H1 (cell line): ENCODE data around the gene RCBTB2. TPM values are rescaled to one million over a fixed set of nuclear protein-coding genes. Genes with fewer than 3 reads are reported as not detected.

Experiments used
- CTCF ChIA-PET: fragments of 300-600 bp; sonication (Branson Sonifier 250); formaldehyde crosslinking; loops from one replicate; lab custom pipeline; 2021; ENCODE audit not compliant: partially characterized antibody; lab: Charles Lee
- POLR2A ChIA-PET: fragments of 300-600 bp; sonication (Branson Sonifier 250); formaldehyde crosslinking; loops from one replicate; lab custom pipeline; 2021; ENCODE audit warnings: inconsistent platforms; ENCODE audit not compliant: partially characterized antibody; lab: Charles Lee
- DNase-seq, 2 experiments: peaks; one replicate each; pipeline versions ENCODE4 v3.0.0 to v3.0.0-alpha.2; 2010 to 2022; ENCODE audit warnings: low spot score in 2 of 2, low read depth in 1 of 2, mixed read lengths in 1 of 2
- FAIRE-seq: peaks from 2 replicates; lab custom pipeline; 2011; peaks lifted over from hg19 to GRCh38; lab: Jason Lieb, UNC
- H2AFZ ChIP-seq: 2 replicates; pipeline ENCODE4 v1.8.1; 2012; ENCODE audit warnings: low read length, inconsistent platforms
- H2AK5ac ChIP-seq: 2 replicates; pipeline ENCODE4 v1.6.1; 2013; ENCODE audit warnings: low read depth, low read length
- H2BK120ac ChIP-seq: replicated peaks from 2 replicates; pipeline ENCODE3; 2013; ENCODE audit warnings: low read depth, low read length, inconsistent platforms
- H2BK12ac ChIP-seq: 2 replicates; pipeline ENCODE4 v1.6.1; 2013; ENCODE audit warnings: low read depth, low read length
- H2BK15ac ChIP-seq: 2 replicates; pipeline ENCODE4 v1.6.1; 2013; ENCODE audit warnings: low read length
- H2BK20ac ChIP-seq: 2 replicates; pipeline ENCODE4 v1.6.1; 2013; ENCODE audit warnings: low read length
- H2BK5ac ChIP-seq: 2 replicates; pipeline ENCODE4 v1.6.1; 2013; ENCODE audit warnings: low read depth, low read length
- H3K14ac ChIP-seq: 2 replicates; pipeline ENCODE4 v1.6.1; 2013; ENCODE audit warnings: inconsistent platforms; ENCODE audit not compliant: insufficient read length
- H3K18ac ChIP-seq: 2 replicates; pipeline ENCODE4 v1.6.1; 2013; ENCODE audit warnings: low read length; ENCODE audit errors: extremely low read depth
- H3K23ac ChIP-seq: 2 replicates; pipeline ENCODE4 v1.6.1; 2013; ENCODE audit warnings: inconsistent platforms; ENCODE audit not compliant: insufficient read length
- H3K23me2 ChIP-seq: 2 replicates; pipeline ENCODE4 v1.6.1; 2013; ENCODE audit warnings: low read depth, low read length
- H3K27ac ChIP-seq: 2 replicates; pipeline ENCODE4 v1.6.1; 2011; ENCODE audit warnings: low read depth, low read length, inconsistent platforms
- H3K27me3 ChIP-seq, 4 experiments: replicated peaks in 1 of 4; 1 replicate in 1 of 4; 2 replicates in 3 of 4; pipeline versions ENCODE4 v1.6.1 to v1.8.1; 2011 to 2013; ENCODE audit warnings: low read length in 3 of 4, mild to moderate bottlenecking in 3 of 4, inconsistent platforms in 2 of 4, mixed read lengths in 2 of 4, moderate library complexity in 1 of 4; ENCODE audit not compliant: control insufficient read depth in 3 of 4, insufficient read depth in 3 of 4; ENCODE audit errors: extremely low read depth in 1 of 4
- H3K36me3 ChIP-seq, 4 experiments: 2 replicates each; pipeline versions ENCODE4 v1.6.1 to v1.8.1; 2011 to 2013; ENCODE audit warnings: mild to moderate bottlenecking in 4 of 4, low read length in 3 of 4, moderate library complexity in 2 of 4, control low read depth in 1 of 4, inconsistent platforms in 1 of 4; ENCODE audit not compliant: insufficient read depth in 4 of 4, control insufficient read depth in 2 of 4
- H3K4ac ChIP-seq: replicated peaks from 2 replicates; pipeline ENCODE3; 2013; ENCODE audit warnings: low read length, low read depth, mixed read lengths, inconsistent platforms; ENCODE audit not compliant: insufficient read length
- H3K4me1 ChIP-seq, 4 experiments: replicated peaks in 1 of 4; 1 replicate in 1 of 4; 2 replicates in 3 of 4; pipeline versions ENCODE4 v1.6.1 to v1.8.1; 2011 to 2013; ENCODE audit warnings: low read length in 3 of 4, inconsistent platforms in 2 of 4, mixed read lengths in 1 of 4; ENCODE audit not compliant: insufficient read depth in 4 of 4, control insufficient read depth in 3 of 4
- H3K4me2 ChIP-seq, 2 experiments: 2 replicates each; pipeline versions ENCODE4 v1.6.1 to v1.8.1; 2011 to 2013; ENCODE audit warnings: low read depth in 2 of 2, low read length in 2 of 2, control low read depth in 1 of 2, inconsistent platforms in 1 of 2, mild to moderate bottlenecking in 1 of 2; ENCODE audit not compliant: insufficient read depth in 1 of 2
- H3K4me3 ChIP-seq, 4 experiments: fragments of 200-600, 300-600 bp in 1 of 4; sonication (generic), shearing (Covaris generic), sonication (Bioruptor Twin) in 1 of 4; 2 replicates each; pipeline versions ENCODE4 v1.5.1 to v1.8.1; 2011 to 2016; ENCODE audit warnings: low read length in 4 of 4, low read depth in 3 of 4, control low read depth in 2 of 4, inconsistent platforms in 2 of 4, mild to moderate bottlenecking in 2 of 4, mixed read lengths in 1 of 4, moderate library complexity in 1 of 4; ENCODE audit not compliant: insufficient read depth in 2 of 4; ENCODE audit errors: extremely low read depth in 1 of 4
- H3K56ac ChIP-seq: replicated peaks from 2 replicates; pipeline ENCODE3; 2013; ENCODE audit warnings: low read depth, mild to moderate bottlenecking, mixed read lengths, low read length, inconsistent platforms; ENCODE audit not compliant: insufficient read length
- H3K79me1 ChIP-seq: 2 replicates; pipeline ENCODE4 v1.6.1; 2013; ENCODE audit warnings: low read depth, low read length, control low read depth
- H3K79me2 ChIP-seq, 2 experiments: 2 replicates each; pipeline versions ENCODE4 v1.6.1 to v1.8.1; 2012 to 2013; ENCODE audit warnings: low read length in 2 of 2, mild to moderate bottlenecking in 2 of 2, inconsistent platforms in 1 of 2; ENCODE audit not compliant: insufficient read depth in 2 of 2, control insufficient read depth in 1 of 2
- H3K9ac ChIP-seq, 4 experiments: replicated peaks in 1 of 4; 1 replicate in 1 of 4; 2 replicates in 3 of 4; pipeline versions ENCODE4 v1.6.1 to v1.8.1; 2011 to 2013; ENCODE audit warnings: low read depth in 3 of 4, low read length in 3 of 4, control low read depth in 2 of 4, mild to moderate bottlenecking in 2 of 4, moderate library complexity in 2 of 4, inconsistent platforms in 1 of 4; ENCODE audit errors: extremely low read depth in 1 of 4
- H3K9me3 ChIP-seq, 2 experiments: 2 replicates each; pipeline versions ENCODE4 v1.6.1 to v1.8.1; 2012 to 2013; ENCODE audit warnings: mild to moderate bottlenecking in 2 of 2, moderate library complexity in 2 of 2, control low read depth in 1 of 2, inconsistent platforms in 1 of 2, low read depth in 1 of 2, low read length in 1 of 2, mixed read lengths in 1 of 2; ENCODE audit not compliant: insufficient read depth in 2 of 2
- H4K20me1 ChIP-seq, 2 experiments: replicated peaks in 1 of 2; 2 replicates each; pipeline versions ENCODE3 to v1.8.1; 2011 to 2013; ENCODE audit warnings: inconsistent platforms in 2 of 2, low read length in 2 of 2, mild to moderate bottlenecking in 1 of 2; ENCODE audit not compliant: insufficient read depth in 2 of 2, control insufficient read depth in 1 of 2
- H4K5ac ChIP-seq: 2 replicates; pipeline ENCODE4 v1.6.1; 2013; ENCODE audit warnings: low read length, low read depth, mixed read lengths, inconsistent platforms; ENCODE audit not compliant: insufficient read length
- H4K8ac ChIP-seq: 2 replicates; pipeline ENCODE4 v1.8.0; 2013; ENCODE audit warnings: mild to moderate bottlenecking, moderate library complexity, low read length, inconsistent platforms; ENCODE audit not compliant: insufficient read depth; ENCODE audit errors: extremely low read depth
- H4K91ac ChIP-seq: replicated peaks from 2 replicates; pipeline ENCODE3; 2013; ENCODE audit warnings: low read length, mixed read lengths, inconsistent platforms; ENCODE audit not compliant: insufficient read length
- ASH2L ChIP-seq: fragments of 200-600, 300-600 bp; sonication (generic); IDR thresholded peaks from one replicate; pipeline ENCODE4 v1.7.1; 2017; ENCODE audit warnings: low read length
- ATF3 ChIP-seq: IDR thresholded peaks from 2 replicates; pipeline ENCODE4 v1.6.1; 2011; ENCODE audit warnings: low read depth, mild to moderate bottlenecking, low read length; ENCODE audit not compliant: insufficient read depth
- CHD2 ChIP-seq: IDR thresholded peaks from 2 replicates; pipeline ENCODE4 v1.6.1; 2012; ENCODE audit warnings: low read length, improper control_type of control experiment
- FOSL1 ChIP-seq: IDR thresholded peaks from 2 replicates; pipeline ENCODE4 v1.6.1; 2011; ENCODE audit warnings: mild to moderate bottlenecking, low read depth, low read length, moderate library complexity; ENCODE audit not compliant: insufficient read depth
- HDAC2 ChIP-seq, 2 experiments: fragments of 300-600 bp in 1 of 2; sonication (generic) in 1 of 2; IDR thresholded peaks; 2 replicates each; pipeline ENCODE4 v1.6.1; 2011 to 2012; ENCODE audit warnings: low read depth in 2 of 2, low read length in 2 of 2, mild to moderate bottlenecking in 2 of 2, moderate library complexity in 2 of 2, borderline replicate concordance in 1 of 2, inconsistent platforms in 1 of 2
- HDAC6 ChIP-seq: IDR thresholded peaks from one replicate; pipeline ENCODE4 v1.7.1; 2012; ENCODE audit warnings: low read depth, mild to moderate bottlenecking, inconsistent platforms, low read length, moderate library complexity
- RFX5 ChIP-seq: IDR thresholded peaks from 2 replicates; pipeline ENCODE4 v1.6.1; 2011; ENCODE audit warnings: low read depth, low read length, improper control_type of control experiment, borderline replicate concordance
- SIX5 ChIP-seq: IDR thresholded peaks from 2 replicates; pipeline ENCODE4 v1.6.1; 2011; ENCODE audit warnings: mild to moderate bottlenecking, low read depth, low read length
- TBP ChIP-seq: IDR thresholded peaks from 2 replicates; pipeline ENCODE4 v1.6.1; 2011; ENCODE audit warnings: low read depth, low read length, improper control_type of control experiment
- WGBS, 2 experiments: shearing (Covaris generic) in 1 of 2; methylation state at CpG; one replicate each; pipeline versions ENCODE4 v1.1.6 to v1.1.7; 2013 to 2015; ENCODE audit warnings: low lambda C conversion rate in 2 of 2, mixed read lengths in 2 of 2, inconsistent platforms in 1 of 2, low coverage in 1 of 2, missing lambda C conversion rate in 1 of 2; ENCODE audit not compliant: insufficient replicate concordance in 2 of 2, insufficient coverage in 1 of 2, insufficient read length in 1 of 2; ENCODE audit errors: extremely low coverage in 1 of 2, missing lambda C conversion rate in 1 of 2; 5-methylcytosine and 5-hydroxymethylcytosine counted together
- polyA plus RNA-seq, 7 experiments: library from polyadenylated mRNA; depleted of rRNA in 3 of 7; stranded (reverse) in 5 of 7; unstranded in 2 of 7; fragments of >200 nt in 5 of 7; fragments of 200-250 nt in 2 of 7; gene quantifications; 1 replicate in 5 of 7; 2 replicates in 1 of 7; 4 replicates in 1 of 7; pipeline versions ENCODE4 v1.2.1 to v1.2.3, GENCODE V29; 2011 to 2013; ENCODE audit warnings: missing spikeins in 2 of 7, mixed read lengths in 2 of 7
- total RNA-seq: library from RNA; stranded (reverse); fragmentation: NEBNext Ultra II Directional; extraction: Animal tissue kit (Norgen Biotek cat#: 25700); gene quantifications from 2 replicates; pipeline ENCODE4 v1.2.1, GENCODE V29; 2021
- TF ChIP-seq, protein P1 (sequence below): IDR thresholded peaks from 2 replicates; pipeline ENCODE4 v1.6.1; 2012; ENCODE audit warnings: inconsistent platforms
- TF ChIP-seq, protein P2 (sequence below), 3 experiments: IDR thresholded peaks; 1 replicate in 2 of 3; 2 replicates in 1 of 3; pipeline versions ENCODE4 v1.5.1 to v1.6.1; 2011; ENCODE audit warnings: low read length in 3 of 3, mild to moderate bottlenecking in 3 of 3, inconsistent platforms in 2 of 3, low read depth in 1 of 3, moderate library complexity in 1 of 3; ENCODE audit not compliant: insufficient read depth in 1 of 3; ENCODE audit errors: control extremely low read depth in 1 of 3

RCBTB2 gene
- total and polyA plus RNA-seq, 2 of the 8 experiments (the other 6 are each of a cell fraction or from before 2014, with no cell fraction given): 5.2 to 8.4 TPM

DNA sequence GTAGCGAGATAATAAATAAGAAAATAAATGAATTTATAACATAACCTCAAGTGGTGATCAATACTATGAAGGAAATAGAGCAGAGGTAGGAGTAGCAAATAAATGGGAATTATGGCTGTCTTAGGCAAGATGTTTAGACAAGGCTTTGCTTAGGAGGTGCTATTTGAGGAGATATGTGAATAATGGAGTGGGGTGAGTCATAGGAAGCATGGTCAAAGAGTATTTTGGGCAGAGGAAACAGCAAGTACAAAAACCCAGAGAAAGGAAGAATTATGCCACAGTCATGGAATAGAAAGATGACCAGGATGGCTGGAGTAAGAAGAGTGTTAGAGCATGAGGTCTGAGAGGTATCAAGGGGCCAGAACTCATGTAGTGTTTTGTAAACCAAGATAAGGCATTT lies 86.4 kb downstream of the RCBTB2 start:
- Histone ChIP-seq H4K8ac (no peak overlapping the region), H3K79me2 (no peaks in the 10 kb centered on the region), H2AK5ac (no peak overlapping the region), H4K5ac (no peak overlapping the region), H3K4ac (no peak overlapping the region), H2BK15ac (no peak overlapping the region), H4K91ac (no peak overlapping the region), H3K14ac (no peak overlapping the region), H3K36me3 (no peaks in the 10 kb centered on the region), H3K79me1 (no peaks in the 10 kb centered on the region), H3K23me2 (no peaks in the 10 kb centered on the region), H3K4me2 (no peak overlapping the region), H2AFZ (no peak overlapping the region), H3K56ac (no peak overlapping the region), H3K4me1 (no peaks in the 10 kb centered on the region), H2BK5ac (no peak overlapping the region), H3K27me3 (no peaks in the 10 kb centered on the region), H2BK12ac (no peak overlapping the region), H3K9ac (no peak overlapping the region), H3K9me3 (no peaks in the 10 kb centered on the region), H2BK20ac (no peak overlapping the region), H3K18ac (no peak overlapping the region), H3K27ac (no peak overlapping the region), H4K20me1 (no peaks in the 10 kb centered on the region), H3K23ac (no peak overlapping the region), H3K4me3 (no peak overlapping the region), H2BK120ac (no peak overlapping the region)
- 97% methylated on average over 1 of the region's 1 CpG; no CpG with 5 or more reads in 1 of the 2 experiments for WGBS, 2 experiments
- CTCF ChIA-PET: no interaction called here
- POLR2A ChIA-PET: no interaction called here
- DNase-seq: no peak
- FAIRE-seq: no peak
- no peak for TF ChIP-seq HDAC2 (IDR thresholded peaks at IDR 0.05; ENCODE audit: borderline replicate concordance in 1 of 2, low read depth in 2 of 2, low read length in 2 of 2)
- TF ChIP-seq, protein P1, sequence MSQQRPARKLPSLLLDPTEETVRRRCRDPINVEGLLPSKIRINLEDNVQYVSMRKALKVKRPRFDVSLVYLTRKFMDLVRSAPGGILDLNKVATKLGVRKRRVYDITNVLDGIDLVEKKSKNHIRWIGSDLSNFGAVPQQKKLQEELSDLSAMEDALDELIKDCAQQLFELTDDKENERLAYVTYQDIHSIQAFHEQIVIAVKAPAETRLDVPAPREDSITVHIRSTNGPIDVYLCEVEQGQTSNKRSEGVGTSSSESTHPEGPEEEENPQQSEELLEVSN: no peak
- no peak for TF ChIP-seq CHD2
- no peak for TF ChIP-seq TBP
- no peak for TF ChIP-seq SIX5
- TF ChIP-seq, protein P2, sequence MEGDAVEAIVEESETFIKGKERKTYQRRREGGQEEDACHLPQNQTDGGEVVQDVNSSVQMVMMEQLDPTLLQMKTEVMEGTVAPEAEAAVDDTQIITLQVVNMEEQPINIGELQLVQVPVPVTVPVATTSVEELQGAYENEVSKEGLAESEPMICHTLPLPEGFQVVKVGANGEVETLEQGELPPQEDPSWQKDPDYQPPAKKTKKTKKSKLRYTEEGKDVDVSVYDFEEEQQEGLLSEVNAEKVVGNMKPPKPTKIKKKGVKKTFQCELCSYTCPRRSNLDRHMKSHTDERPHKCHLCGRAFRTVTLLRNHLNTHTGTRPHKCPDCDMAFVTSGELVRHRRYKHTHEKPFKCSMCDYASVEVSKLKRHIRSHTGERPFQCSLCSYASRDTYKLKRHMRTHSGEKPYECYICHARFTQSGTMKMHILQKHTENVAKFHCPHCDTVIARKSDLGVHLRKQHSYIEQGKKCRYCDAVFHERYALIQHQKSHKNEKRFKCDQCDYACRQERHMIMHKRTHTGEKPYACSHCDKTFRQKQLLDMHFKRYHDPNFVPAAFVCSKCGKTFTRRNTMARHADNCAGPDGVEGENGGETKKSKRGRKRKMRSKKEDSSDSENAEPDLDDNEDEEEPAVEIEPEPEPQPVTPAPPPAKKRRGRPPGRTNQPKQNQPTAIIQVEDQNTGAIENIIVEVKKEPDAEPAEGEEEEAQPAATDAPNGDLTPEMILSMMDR (IDR thresholded peaks at IDR 0.05; ENCODE audit: control extremely low read depth in 1 of 3, insufficient read depth in 1 of 3, low read depth in 1 of 3, low read length in 3 of 3): no peak
- no peak for TF ChIP-seq HDAC6
- no peak for TF ChIP-seq ASH2L
- TF ChIP-seq RFX5: no peak
- TF ChIP-seq FOSL1: no peak
- no peak for TF ChIP-seq ATF3
